C4-2B (cell line): ENCODE measurements around the gene PADI4.
"Not testable (repeated sequence)": the region's sequence is repeated elsewhere in the genome, so short reads cannot be mapped to it uniquely, and the experiment has no call there.

ENCODE experiments used
- H3K27ac ChIP-seq: fragments of 450-650 bp; 2 replicates; pipeline ENCODE4 v1.5.1; 2017
- ZFX ChIP-seq: fragments of 450-650 bp; IDR thresholded peaks from 2 replicates; pipeline ENCODE4 v1.6.1; 2017
- TF ChIP-seq, protein P1 (sequence below): fragments of 450-650 bp; conservative IDR thresholded peaks from 2 replicates; pipeline ENCODE4 v1.5.1; 2017; ENCODE audit warnings: mild to moderate bottlenecking

The PADI4 gene

DNA sequence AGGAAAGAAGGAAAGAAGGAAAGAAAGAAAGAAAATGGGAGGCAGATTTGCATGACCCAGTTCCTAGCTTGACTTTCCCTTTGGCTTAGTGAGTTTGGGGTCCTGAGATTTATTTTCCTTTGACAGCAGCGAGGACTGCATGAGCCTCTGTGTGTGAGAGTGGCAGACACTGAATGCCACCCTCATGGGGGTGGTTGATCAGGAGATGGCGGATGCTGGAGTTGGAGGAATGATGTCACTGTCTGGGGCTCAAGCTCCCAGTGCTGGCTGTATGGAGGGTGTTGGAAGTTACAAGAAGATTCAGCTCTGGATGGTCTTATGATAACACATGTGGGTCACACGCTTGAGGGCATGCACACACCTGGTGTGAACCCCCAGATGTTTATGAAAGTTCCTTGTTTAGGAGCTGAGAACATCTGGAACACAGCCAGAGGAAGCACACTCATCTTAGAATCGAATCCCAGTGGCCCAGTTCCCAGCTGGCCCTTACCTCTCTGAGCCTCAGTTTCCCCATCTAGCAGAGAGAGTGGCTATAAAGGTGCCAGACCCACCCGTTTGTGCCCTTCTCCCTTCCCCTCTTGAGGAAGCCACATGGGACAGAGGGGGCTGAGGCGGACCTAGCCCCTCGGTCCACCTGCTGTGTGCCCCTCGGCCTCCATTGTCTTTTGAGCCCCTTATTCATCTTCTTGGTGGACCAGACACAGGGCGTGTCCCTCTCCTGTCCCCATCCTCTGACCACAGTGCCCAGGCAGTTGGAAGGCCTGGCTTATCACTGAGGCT lies 5.7 kb downstream of the PADI4 start:
- H3K27ac ChIP-seq = no peak overlapping the region
- TF ChIP-seq, protein P1, sequence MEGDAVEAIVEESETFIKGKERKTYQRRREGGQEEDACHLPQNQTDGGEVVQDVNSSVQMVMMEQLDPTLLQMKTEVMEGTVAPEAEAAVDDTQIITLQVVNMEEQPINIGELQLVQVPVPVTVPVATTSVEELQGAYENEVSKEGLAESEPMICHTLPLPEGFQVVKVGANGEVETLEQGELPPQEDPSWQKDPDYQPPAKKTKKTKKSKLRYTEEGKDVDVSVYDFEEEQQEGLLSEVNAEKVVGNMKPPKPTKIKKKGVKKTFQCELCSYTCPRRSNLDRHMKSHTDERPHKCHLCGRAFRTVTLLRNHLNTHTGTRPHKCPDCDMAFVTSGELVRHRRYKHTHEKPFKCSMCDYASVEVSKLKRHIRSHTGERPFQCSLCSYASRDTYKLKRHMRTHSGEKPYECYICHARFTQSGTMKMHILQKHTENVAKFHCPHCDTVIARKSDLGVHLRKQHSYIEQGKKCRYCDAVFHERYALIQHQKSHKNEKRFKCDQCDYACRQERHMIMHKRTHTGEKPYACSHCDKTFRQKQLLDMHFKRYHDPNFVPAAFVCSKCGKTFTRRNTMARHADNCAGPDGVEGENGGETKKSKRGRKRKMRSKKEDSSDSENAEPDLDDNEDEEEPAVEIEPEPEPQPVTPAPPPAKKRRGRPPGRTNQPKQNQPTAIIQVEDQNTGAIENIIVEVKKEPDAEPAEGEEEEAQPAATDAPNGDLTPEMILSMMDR = no peak
- no peak for TF ChIP-seq ZFX

DNA sequence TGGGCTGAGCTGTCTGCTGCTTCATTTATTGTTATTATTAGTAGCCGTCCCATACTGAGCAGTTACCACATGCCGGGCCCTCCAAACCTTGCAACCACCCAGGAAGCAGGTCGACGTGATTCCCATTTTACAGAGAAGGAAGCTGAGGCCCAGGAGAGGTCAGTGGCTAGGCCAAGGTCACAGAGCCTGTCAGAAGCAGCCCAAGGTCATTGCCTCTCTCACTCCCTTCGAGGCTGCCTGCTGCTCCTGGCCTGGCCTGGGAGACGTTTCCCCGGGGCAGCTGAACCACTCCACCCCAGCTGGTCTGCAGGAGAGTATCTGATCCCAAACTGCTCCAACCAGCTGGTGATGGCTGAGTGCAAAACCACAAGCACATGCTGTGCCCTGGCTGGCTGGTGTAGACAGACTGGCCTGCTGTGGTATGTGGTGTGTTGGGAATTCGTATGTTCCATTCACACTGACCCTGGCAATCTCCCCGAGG lies 6.5 kb downstream of the PADI4 start:
- H3K27ac ChIP-seq = no peak overlapping the region
- TF ChIP-seq ZFX = no peak

DNA sequence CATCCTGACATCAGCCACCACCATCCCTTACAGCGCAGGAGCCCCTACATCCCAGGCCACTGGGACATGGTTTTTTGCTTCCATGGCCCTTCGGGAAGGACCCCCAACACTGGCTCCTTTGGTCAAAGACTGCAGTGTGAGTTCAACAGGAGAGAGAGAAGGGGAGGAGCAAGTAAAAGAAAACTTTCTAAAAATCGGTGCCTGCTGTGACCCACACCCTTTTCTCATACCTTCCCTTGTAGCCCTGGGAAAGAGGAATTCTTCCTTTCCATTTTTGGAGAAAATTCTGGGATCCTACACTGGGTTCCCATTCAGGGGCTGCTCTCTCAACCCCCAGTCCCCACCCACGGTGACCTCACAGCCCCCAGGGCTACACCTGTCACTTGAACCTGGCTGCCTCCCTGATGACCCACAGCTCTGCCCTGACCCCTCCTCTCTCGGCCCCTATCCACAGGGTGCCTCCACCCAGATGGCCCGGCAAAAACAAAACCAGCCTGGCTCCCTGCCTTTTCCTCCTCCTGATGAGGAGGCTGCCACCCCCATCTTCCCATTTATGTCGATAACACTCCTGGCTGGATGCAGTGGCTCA lies 7.6 kb downstream of the PADI4 start:
- H3K27ac ChIP-seq = no peak overlapping the region
- TF ChIP-seq ZFX = no peak
- TF ChIP-seq, protein P1 = no peak

DNA sequence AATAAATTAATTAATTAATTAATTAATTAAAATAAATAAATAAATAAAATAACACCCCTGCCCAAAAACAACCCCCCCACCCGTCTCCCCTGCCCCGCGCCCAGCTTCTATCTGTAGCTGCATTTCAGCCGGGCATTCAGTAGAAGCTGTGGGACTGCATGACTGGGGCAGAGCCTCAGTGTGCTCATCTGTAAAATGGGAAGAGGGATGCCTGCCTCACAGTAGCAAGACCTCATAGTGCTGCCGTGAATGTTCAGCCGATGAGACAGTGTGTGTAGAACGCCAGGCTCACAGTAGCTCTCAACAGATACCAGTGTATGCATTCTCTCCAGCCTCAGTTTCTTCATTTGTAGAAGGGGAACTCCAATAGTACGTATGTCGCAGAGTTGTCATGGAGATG lies 8.7 kb downstream of the PADI4 start:
- TF ChIP-seq ZFX = no peak
- TF ChIP-seq, protein P1 = no peak
- H3K27ac ChIP-seq = no peak overlapping the region

DNA sequence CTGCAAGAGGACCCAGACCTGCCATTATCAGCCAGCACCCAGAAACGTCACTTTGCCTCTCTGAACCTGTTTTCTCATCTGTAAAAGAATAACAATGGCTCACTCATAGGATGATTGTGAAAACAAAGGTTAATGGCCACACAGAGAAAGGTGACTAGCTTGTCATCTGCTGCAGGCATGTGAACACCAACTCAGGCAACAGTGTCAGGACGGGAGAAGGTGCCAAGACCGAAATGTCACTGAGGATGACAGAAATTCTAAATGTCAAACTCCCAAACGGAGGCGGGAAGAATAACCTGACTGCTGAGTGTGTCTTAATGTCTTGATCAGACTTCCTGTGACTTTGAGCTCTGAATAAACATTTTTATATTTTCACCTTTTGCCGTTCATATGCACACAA lies 10.3 kb downstream of the PADI4 start:
- no peak for TF ChIP-seq ZFX
- TF ChIP-seq, protein P1 = no peak

DNA sequence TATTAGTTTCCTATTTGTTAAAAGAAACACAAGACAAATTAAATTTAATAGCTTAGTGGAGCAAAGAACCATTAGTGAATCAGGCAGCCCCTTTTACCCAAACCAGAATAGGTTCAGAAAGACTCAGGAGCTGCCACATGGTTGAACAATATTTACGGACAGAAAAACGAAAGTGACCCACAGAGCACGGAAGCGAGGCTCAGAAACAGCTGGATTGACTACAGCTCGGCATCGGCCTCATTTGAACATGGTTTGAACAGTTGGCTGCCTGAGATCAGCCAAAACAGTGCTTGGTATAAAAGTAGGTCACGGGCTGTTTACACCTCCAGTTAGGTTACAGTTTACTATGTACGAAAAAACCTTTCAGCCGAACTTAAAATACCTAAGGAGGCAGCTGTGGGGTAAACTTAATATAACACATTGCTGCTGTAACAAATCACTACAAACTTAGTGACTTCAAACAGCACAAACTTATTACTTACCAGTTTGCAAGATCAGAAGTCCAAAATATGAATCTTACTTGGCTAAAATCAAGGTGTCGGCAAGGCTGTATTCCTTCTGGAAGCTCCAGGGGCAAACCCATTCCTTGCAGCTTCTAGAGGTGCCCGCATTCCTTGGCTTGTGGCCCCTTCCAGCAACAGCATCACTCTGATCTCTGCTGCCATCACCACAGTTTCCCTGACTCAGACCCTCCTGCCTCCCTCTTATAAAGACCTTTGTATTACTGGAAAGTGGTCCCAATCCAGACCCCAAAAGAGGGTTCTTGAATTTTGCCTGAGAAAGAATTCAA lies 11.8 kb downstream of the PADI4 start:
- no peak overlapping the region for H3K27ac ChIP-seq
- no peak for TF ChIP-seq ZFX
- TF ChIP-seq, protein P1 = no peak

More for the DNA sequence above, 10.3 kb downstream of the PADI4 start:
- no peak overlapping the region for H3K27ac ChIP-seq

DNA sequence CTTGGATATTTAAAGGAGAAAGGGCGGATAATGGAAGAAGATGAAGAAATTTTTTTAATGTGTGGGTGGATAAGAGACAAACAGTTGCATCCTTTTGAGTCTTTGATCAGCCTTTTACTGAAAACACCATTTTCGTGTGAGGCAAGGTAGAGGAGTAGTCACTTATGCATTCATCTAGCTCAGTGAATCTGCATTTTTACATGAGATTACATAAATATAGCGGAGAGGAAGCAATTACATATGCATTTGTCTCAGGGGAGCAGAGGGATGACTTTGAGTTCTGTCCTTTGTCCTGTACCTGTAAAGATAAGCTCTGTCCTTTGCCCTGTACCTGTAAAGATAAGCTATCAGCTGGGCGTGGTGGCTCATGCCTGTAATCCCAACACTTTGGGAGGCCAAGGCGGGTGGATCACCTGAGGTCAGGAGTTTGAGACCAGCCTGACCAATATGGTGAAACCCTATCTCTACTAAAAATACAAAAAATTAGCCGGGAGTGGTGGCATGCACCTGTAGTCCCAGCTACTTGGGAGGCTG lies 13.9 kb downstream of the PADI4 start:
- H3K27ac ChIP-seq = not testable (repeated sequence)

DNA sequence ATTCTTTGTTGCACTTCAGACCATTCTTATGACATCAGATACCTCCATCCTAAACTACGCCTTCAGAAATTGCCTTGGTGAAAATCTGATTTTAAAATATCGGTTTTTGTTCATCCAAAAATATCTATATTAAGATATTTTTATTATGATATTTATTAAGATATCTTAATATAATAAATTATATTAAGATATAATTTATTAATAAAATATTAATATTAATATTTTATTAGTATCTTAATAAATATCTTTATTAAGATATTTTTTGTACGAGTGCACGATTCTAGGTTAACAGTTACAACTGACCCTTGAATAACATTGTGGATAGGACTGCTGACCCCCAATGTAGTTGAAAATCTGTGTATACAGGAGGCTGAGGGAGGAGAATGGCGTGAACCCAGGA lies 20.9 kb downstream of the PADI4 start:
- TF ChIP-seq, protein P1 = no peak
- TF ChIP-seq ZFX = no peak
- no peak overlapping the region for H3K27ac ChIP-seq
